Fibroblast of lung (primary cell): ENCODE data around the gene TSEN2.

Source experiments
- EZH2 ChIP-seq: IDR thresholded peaks from 2 replicates; pipeline ENCODE4 v1.5.1; 2012; ENCODE audit warnings: low read length, control low read depth, mild to moderate bottlenecking; ENCODE audit errors: missing control alignments
- TF ChIP-seq, protein P1 (sequence below), 2 donors: IDR thresholded peaks in 1 of 2; conservative IDR thresholded peaks in 1 of 2; 1 replicate in 1 of 2; 2 replicates in 1 of 2; pipeline ENCODE4 v1.5.1; 2011 to 2012; ENCODE audit warnings: low read length in 2 of 2, control low read depth in 1 of 2, inconsistent platforms in 1 of 2, low read depth in 1 of 2, mild to moderate bottlenecking in 1 of 2

GRCh38 chr3:12461097-12461649 lies 23.1 kb upstream of the TSEN2 start:
- TF ChIP-seq EZH2 = no peak
- TF ChIP-seq, protein P1, sequence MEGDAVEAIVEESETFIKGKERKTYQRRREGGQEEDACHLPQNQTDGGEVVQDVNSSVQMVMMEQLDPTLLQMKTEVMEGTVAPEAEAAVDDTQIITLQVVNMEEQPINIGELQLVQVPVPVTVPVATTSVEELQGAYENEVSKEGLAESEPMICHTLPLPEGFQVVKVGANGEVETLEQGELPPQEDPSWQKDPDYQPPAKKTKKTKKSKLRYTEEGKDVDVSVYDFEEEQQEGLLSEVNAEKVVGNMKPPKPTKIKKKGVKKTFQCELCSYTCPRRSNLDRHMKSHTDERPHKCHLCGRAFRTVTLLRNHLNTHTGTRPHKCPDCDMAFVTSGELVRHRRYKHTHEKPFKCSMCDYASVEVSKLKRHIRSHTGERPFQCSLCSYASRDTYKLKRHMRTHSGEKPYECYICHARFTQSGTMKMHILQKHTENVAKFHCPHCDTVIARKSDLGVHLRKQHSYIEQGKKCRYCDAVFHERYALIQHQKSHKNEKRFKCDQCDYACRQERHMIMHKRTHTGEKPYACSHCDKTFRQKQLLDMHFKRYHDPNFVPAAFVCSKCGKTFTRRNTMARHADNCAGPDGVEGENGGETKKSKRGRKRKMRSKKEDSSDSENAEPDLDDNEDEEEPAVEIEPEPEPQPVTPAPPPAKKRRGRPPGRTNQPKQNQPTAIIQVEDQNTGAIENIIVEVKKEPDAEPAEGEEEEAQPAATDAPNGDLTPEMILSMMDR (conservative IDR thresholded peaks at IDR 0.05 in 1 of 2, IDR thresholded peaks at IDR 0.05 in 1 of 2; ENCODE audit: low read depth in 1 of 2, low read length in 2 of 2) = no peak
